Gastroesophageal sphincter (tissue), 4 donors: ENCODE measurements around the gene JOSD2. TPM values are rescaled to one million over a fixed set of nuclear protein-coding genes. Genes with fewer than 3 reads are reported as not detected.

ENCODE experiments used
- ATAC-seq: fragments of 150-250 bp; one replicate; pipeline ENCODE4 v1.9.1; 2016; ENCODE audit warnings: mild to moderate bottlenecking, moderate library complexity
- H3K27ac ChIP-seq, 4 donors: fragments of 200-600 bp; sonication (generic) in 3 of 4; 1 replicate in 3 of 4; 2 replicates in 1 of 4; pipeline ENCODE4 v1.5.1; 2016 to 2019
- H3K27me3 ChIP-seq: fragments of 200-600 bp; sonication (generic); one replicate; pipeline ENCODE4 v1.5.1; 2019
- H3K36me3 ChIP-seq, 2 donors: fragments of 200-600 bp; sonication (generic); one replicate each; pipeline ENCODE4 v1.5.1; 2019; ENCODE audit warnings: control low read depth in 1 of 2
- H3K4me1 ChIP-seq, 3 donors: fragments of 200-600 bp; sonication (generic); 1 replicate in 2 of 3; 2 replicates in 1 of 3; pipeline ENCODE4 v1.5.1; 2016 to 2019; ENCODE audit warnings: control low read depth in 2 of 3
- H3K4me3 ChIP-seq, 2 donors: fragments of 200-600 bp; sonication (generic); one replicate each; pipeline ENCODE4 v1.5.1; 2019; ENCODE audit warnings: mild to moderate bottlenecking in 1 of 2, moderate library complexity in 1 of 2
- H3K9me3 ChIP-seq, 3 donors: fragments of 200-600 bp; sonication (generic); one replicate each; pipeline ENCODE4 v1.5.1; 2017 to 2019; ENCODE audit warnings: control low read depth in 2 of 3
- CTCF ChIP-seq, 4 experiments: fragments of 200-600 bp in 2 of 4; fragments of 450-650 bp in 2 of 4; sonication (generic) in 1 of 4; IDR thresholded peaks; one replicate each; pipeline ENCODE4 v1.5.1; 2017 to 2019; ENCODE audit warnings: antibody characterized with exemption in 4 of 4, mild to moderate bottlenecking in 2 of 4, moderate library complexity in 2 of 4
- EP300 ChIP-seq: sonication (generic); formaldehyde crosslinking; IDR thresholded peaks from one replicate; pipeline ENCODE4 v1.6.1; 2017; ENCODE audit warnings: antibody characterized with exemption, mild to moderate bottlenecking
- POLR2A ChIP-seq, 2 donors: fragments of 450-650 bp; IDR thresholded peaks; one replicate each; pipeline ENCODE4 v1.6.1; 2017; ENCODE audit warnings: antibody characterized with exemption in 2 of 2, mild to moderate bottlenecking in 2 of 2, moderate library complexity in 1 of 2
- POLR2AphosphoS5 ChIP-seq: sonication (generic); formaldehyde crosslinking; IDR thresholded peaks from one replicate; pipeline ENCODE4 v1.6.1; 2017; ENCODE audit warnings: antibody characterized with exemption
- WGBS, 2 donors: methylation state at CpG; one replicate each; pipeline ENCODE4 v1.1.5; 2018; ENCODE audit warnings: low coverage in 1 of 2; 5-methylcytosine and 5-hydroxymethylcytosine counted together
- total RNA-seq, 4 donors: library from RNA; depleted of rRNA; stranded (reverse); fragments of >200 nt; gene quantifications; one replicate each; pipeline ENCODE4 v1.1.0, GENCODE V29; 2016

JOSD2 gene
- total RNA-seq, 4 donors from 2014 or later: 16.1 to 39.8 (median 26.1) TPM

- Histone ChIP-seq H3K27me3 (peaks cover 51% of the 10 kb centered on the region), H3K4me3 (no peak overlapping the region), H3K27ac (no peak overlapping the region), H3K36me3 (peaks cover 0 to 25% of the 10 kb centered on the region in 2 donors), H3K9me3 (no peaks in the 10 kb centered on the region), H3K4me1 (no peaks in the 10 kb centered on the region)
- 13 to 29% methylated on average over 11 to 13 of the region's 13 CpGs for WGBS, 2 donors
- no peak for ATAC-seq
- no peak for TF ChIP-seq CTCF (IDR thresholded peaks at IDR 0.05)
Measured at GRCh38 chr19:50488389-50489194, 22.4 kb downstream of the JOSD2 start.

GRCh38 chr19:50486823-50487515 lies 24.0 kb downstream of the JOSD2 start:
- 51 to 52% methylated on average over 8 to 9 of the region's 18 CpGs for WGBS, 2 donors
- TF ChIP-seq POLR2AphosphoS5 (no peak), CTCF (IDR thresholded peaks at IDR 0.05) (peak in 1 of 4 experiments; percentile 36), EP300 (no peak), POLR2A (IDR thresholded peaks at IDR 0.05) (no peak)
- no peak overlapping the region for H3K4me3 ChIP-seq
- peaks cover 0 to 41% of the 10 kb centered on the region in 2 donors for H3K36me3 ChIP-seq
- no peak for ATAC-seq
- no peaks in the 10 kb centered on the region for H3K4me1 ChIP-seq
- peaks cover 51% of the 10 kb centered on the region for H3K27me3 ChIP-seq
- no peaks in the 10 kb centered on the region for H3K9me3 ChIP-seq
- H3K27ac ChIP-seq: no peak overlapping the region

GRCh38 chr19:50485284-50485955 lies 25.6 kb downstream of the JOSD2 start:
- H3K27ac ChIP-seq: no peak overlapping the region
- peaks cover 41% of the 10 kb centered on the region for H3K27me3 ChIP-seq
- H3K36me3 ChIP-seq: peaks cover 0 to 55% of the 10 kb centered on the region in 2 donors
- no peak overlapping the region for H3K4me3 ChIP-seq
- WGBS, 2 donors: 84 to 86% methylated on average over 5 to 7 of the region's 10 CpGs
- H3K4me1 ChIP-seq: no peaks in the 10 kb centered on the region
- no peaks in the 10 kb centered on the region for H3K9me3 ChIP-seq
- no peak for ATAC-seq
- TF ChIP-seq POLR2A (IDR thresholded peaks at IDR 0.05) (no peak), CTCF (IDR thresholded peaks at IDR 0.05) (no peak), POLR2AphosphoS5 (no peak), EP300 (no peak)

GRCh38 chr19:50482916-50483315 lies 28.1 kb downstream of the JOSD2 start:
- no peak for TF ChIP-seq POLR2A (IDR thresholded peaks at IDR 0.05)
- TF ChIP-seq CTCF (IDR thresholded peaks at IDR 0.05): no peak
- TF ChIP-seq POLR2AphosphoS5: no peak
- TF ChIP-seq EP300: no peak
- no peak overlapping the region for H3K4me3 ChIP-seq
- peaks cover 0 to 74% of the 10 kb centered on the region in 2 donors for H3K36me3 ChIP-seq
- H3K27ac ChIP-seq: no peak overlapping the region
- WGBS, 2 donors: 20 to 58% methylated on average over 1 to 5 of the region's 10 CpGs
- peaks cover 18% of the 10 kb centered on the region for H3K27me3 ChIP-seq
- H3K4me1 ChIP-seq: peaks cover 0 to 16% (median 3%) of the 10 kb centered on the region in 3 donors
- H3K9me3 ChIP-seq: no peaks in the 10 kb centered on the region
- no peak for ATAC-seq
